H9 (cell line): Measurements from ENCODE around the gene CTLA4. TPM values are rescaled to one million over a fixed set of nuclear protein-coding genes. Genes with fewer than 3 reads are reported as not detected.

Source experiments
- DNase-seq: peaks from one replicate; pipeline ENCODE4 v3.0.0-alpha.2; 2017
- H2AFZ ChIP-seq: one replicate; pipeline ENCODE4 v1.6.1; 2013; ENCODE audit warnings: mild to moderate bottlenecking, low read length, control low read depth, moderate library complexity
- H2AK5ac ChIP-seq: 2 replicates; pipeline ENCODE4 v1.6.1; 2013; ENCODE audit warnings: low read length, control low read depth, mixed read lengths; ENCODE audit not compliant: insufficient read length
- H2BK120ac ChIP-seq: one replicate; pipeline ENCODE4 v1.6.1; 2013; ENCODE audit warnings: low read depth, mild to moderate bottlenecking, low read length, control low read depth, inconsistent platforms; ENCODE audit not compliant: poor library complexity, severe bottlenecking
- H2BK12ac ChIP-seq: 2 replicates; pipeline ENCODE4 v1.6.1; 2013; ENCODE audit warnings: low read length, control low read depth, mixed read lengths, low read depth; ENCODE audit not compliant: insufficient read length
- H2BK15ac ChIP-seq: 2 replicates; pipeline ENCODE4 v1.6.1; 2013; ENCODE audit warnings: low read depth, low read length, control low read depth
- H2BK20ac ChIP-seq: one replicate; pipeline ENCODE4 v1.6.1; 2013; ENCODE audit warnings: low read depth, mild to moderate bottlenecking, low read length, control low read depth, inconsistent platforms; ENCODE audit not compliant: poor library complexity, severe bottlenecking
- H2BK5ac ChIP-seq: 2 replicates; pipeline ENCODE4 v1.6.1; 2013; ENCODE audit warnings: low read length, control low read depth, mixed read lengths; ENCODE audit not compliant: insufficient read length
- H3K14ac ChIP-seq: 2 replicates; pipeline ENCODE4 v1.6.1; 2013; ENCODE audit warnings: low read length, control low read depth; ENCODE audit not compliant: insufficient read depth
- H3K18ac ChIP-seq: 2 replicates; pipeline ENCODE4 v1.6.1; 2013; ENCODE audit warnings: low read depth, mild to moderate bottlenecking, mixed read lengths, low read length, control low read depth; ENCODE audit not compliant: insufficient read length
- H3K23ac ChIP-seq: 2 replicates; pipeline ENCODE4 v1.6.1; 2013; ENCODE audit warnings: low read length, control low read depth, mixed read lengths, low read depth; ENCODE audit not compliant: insufficient read length
- H3K23me2 ChIP-seq: 2 replicates; pipeline ENCODE4 v1.6.1; 2013; ENCODE audit warnings: low read depth, mild to moderate bottlenecking, mixed read lengths, low read length, control low read depth; ENCODE audit not compliant: insufficient read length, poor library complexity, severe bottlenecking
- H3K27ac ChIP-seq: 2 replicates; pipeline ENCODE4 v1.5.1; 2013; ENCODE audit warnings: low read length, control low read depth, mixed read lengths, low read depth; ENCODE audit not compliant: insufficient read length
- H3K27me3 ChIP-seq: 2 replicates; pipeline ENCODE4 v1.6.1; 2013; ENCODE audit warnings: low read length, control low read depth, inconsistent platforms; ENCODE audit not compliant: insufficient read depth
- H3K4ac ChIP-seq: 2 replicates; pipeline ENCODE4 v1.6.1; 2013; ENCODE audit warnings: low read depth, mild to moderate bottlenecking, control low read depth, inconsistent platforms, low read length, moderate library complexity
- H3K4me1 ChIP-seq: 2 replicates; pipeline ENCODE4 v1.6.1; 2013; ENCODE audit warnings: low read length, control low read depth, inconsistent platforms; ENCODE audit not compliant: insufficient read depth
- H3K4me2 ChIP-seq: 2 replicates; pipeline ENCODE4 v1.6.1; 2013; ENCODE audit warnings: low read length, control low read depth, mixed read lengths; ENCODE audit not compliant: insufficient read length, insufficient read depth
- H3K56ac ChIP-seq: 2 replicates; pipeline ENCODE4 v1.6.1; 2013; ENCODE audit warnings: low read depth, mild to moderate bottlenecking, mixed read lengths, low read length, control low read depth; ENCODE audit not compliant: insufficient read length
- H3K79me1 ChIP-seq: 2 replicates; pipeline ENCODE4 v1.6.1; 2013; ENCODE audit warnings: low read depth, mild to moderate bottlenecking, moderate library complexity, low read length, control low read depth, inconsistent platforms; ENCODE audit not compliant: insufficient read depth, poor library complexity, severe bottlenecking
- H3K79me2 ChIP-seq: 2 replicates; pipeline ENCODE4 v1.6.1; 2013; ENCODE audit warnings: low read length, control low read depth, inconsistent platforms; ENCODE audit not compliant: insufficient read depth
- H3K9ac ChIP-seq: 2 replicates; pipeline ENCODE4 v1.6.1; 2013; ENCODE audit warnings: low read length, control low read depth, mixed read lengths; ENCODE audit not compliant: insufficient read length; ENCODE audit errors: extremely low read depth
- H3K9me3 ChIP-seq: one replicate; pipeline ENCODE4 v1.6.1; 2013; ENCODE audit warnings: low read depth, low read length, inconsistent platforms; ENCODE audit not compliant: control insufficient read depth
- H3T11ph ChIP-seq: one replicate; pipeline ENCODE4 v1.6.1; 2013; ENCODE audit warnings: mild to moderate bottlenecking, low read length, control low read depth, inconsistent platforms
- H4K20me1 ChIP-seq: one replicate; pipeline ENCODE4 v1.6.1; 2013; ENCODE audit not compliant: control insufficient read depth, insufficient read length, insufficient read depth
- H4K5ac ChIP-seq: 2 replicates; pipeline ENCODE4 v1.6.1; 2013; ENCODE audit warnings: low read depth, mild to moderate bottlenecking, mixed read lengths, low read length, control low read depth; ENCODE audit not compliant: insufficient read length
- H4K8ac ChIP-seq: replicated peaks from 2 replicates; pipeline ENCODE4 v1.6.1; 2013; ENCODE audit warnings: low read length, control low read depth, mixed read lengths, low read depth; ENCODE audit not compliant: insufficient read length
- H4K91ac ChIP-seq: 2 replicates; pipeline ENCODE4 v1.6.1; 2013; ENCODE audit warnings: low read depth, mild to moderate bottlenecking, moderate library complexity, mixed read lengths, low read length, control low read depth; ENCODE audit not compliant: insufficient read length
- H3K27ac Mint-ChIP-seq, 3 experiments: 2 replicates in 2 of 3; 3 replicates in 1 of 3; pipeline ENCODE4 v1.8.0; 2020 to 2021; ENCODE audit warnings: mixed read lengths in 3 of 3, mild to moderate bottlenecking in 1 of 3, moderate library complexity in 1 of 3
- H3K27me3 Mint-ChIP-seq: 2 replicates; pipeline ENCODE4 v1.8.0; 2021; ENCODE audit warnings: low read depth, mild to moderate bottlenecking, moderate library complexity, mixed read lengths
- H3K36me3 Mint-ChIP-seq, 3 experiments: 2 replicates in 2 of 3; 3 replicates in 1 of 3; pipeline ENCODE4 v1.8.0; 2020 to 2021; ENCODE audit warnings: low read depth in 3 of 3, mixed read lengths in 3 of 3; ENCODE audit not compliant: insufficient read depth in 1 of 3
- H3K4me1 Mint-ChIP-seq, 2 experiments: 2 replicates each; pipeline ENCODE4 v1.8.0; 2020; ENCODE audit warnings: mixed read lengths in 2 of 2
- H3K4me3 Mint-ChIP-seq, 2 experiments: 2 replicates in 1 of 2; 3 replicates in 1 of 2; pipeline ENCODE4 v1.8.0; 2020 to 2021; ENCODE audit warnings: mild to moderate bottlenecking in 2 of 2, mixed read lengths in 2 of 2, moderate library complexity in 1 of 2
- H3K9me3 Mint-ChIP-seq, 2 experiments: 2 replicates in 1 of 2; 3 replicates in 1 of 2; pipeline ENCODE4 v1.8.0; 2020; ENCODE audit warnings: mild to moderate bottlenecking in 2 of 2, mixed read lengths in 2 of 2, moderate library complexity in 1 of 2
- WGBS: extraction: QIAGEN DNeasy Blood & Tissue Kit; methylation state at CpG from one replicate; pipeline ENCODE4 v1.1.7; 2013; ENCODE audit warnings: missing lambda C conversion rate, low lambda C conversion rate, mixed read lengths; ENCODE audit not compliant: insufficient read length; ENCODE audit errors: extremely low coverage; 5-methylcytosine and 5-hydroxymethylcytosine counted together
- total RNA-seq: library from RNA; stranded (reverse); gene quantifications from 2 replicates; pipeline ENCODE4 v1.2.1, GENCODE V29; 2021
- TF ChIP-seq, protein P1 (sequence below): fragments of 200-600 bp; sonication (generic); conservative IDR thresholded peaks from 3 replicates; pipeline ENCODE4 v1.8.0; 2021; ENCODE audit warnings: antibody characterized with exemption, mild to moderate bottlenecking

Gene CTLA4
- total RNA-seq, 1 experiment from 2014 or later, result not detected

DNA sequence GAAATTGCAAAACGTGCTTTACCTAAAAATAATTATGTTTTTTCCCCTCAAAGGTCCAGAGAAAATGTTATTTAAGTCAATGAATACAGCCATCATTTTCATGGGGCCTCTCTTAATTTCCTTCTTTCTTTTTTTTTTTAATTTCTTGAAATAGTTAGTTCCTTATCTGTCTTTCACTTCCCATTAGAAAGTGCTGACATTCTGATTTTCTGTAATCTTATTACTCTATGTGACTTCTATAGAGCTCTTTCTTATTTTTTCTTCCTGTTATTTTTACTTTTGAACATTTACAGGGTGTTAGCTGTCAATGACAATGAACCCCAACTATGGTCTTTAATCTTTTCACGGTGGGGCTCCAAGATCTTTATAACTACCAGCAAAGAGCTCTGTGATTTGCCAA is 30.0 kb downstream of the CTLA4 start:
- Histone ChIP-seq H3K9ac (no peak overlapping the region), H4K91ac (no peak overlapping the region), H4K5ac (no peak overlapping the region), H2BK15ac (no peak overlapping the region), H4K20me1 (no peaks in the 10 kb centered on the region), H2BK120ac (no peak overlapping the region), H3K4ac (no peak overlapping the region), H3K27ac (no peak overlapping the region), H3T11ph (no peak overlapping the region), H3K14ac (no peak overlapping the region), H3K4me1 (no peaks in the 10 kb centered on the region), H3K9me3 (no peaks in the 10 kb centered on the region), H3K79me2 (no peaks in the 10 kb centered on the region), H2BK20ac (no peak overlapping the region), H3K27me3 (no peaks in the 10 kb centered on the region), H3K4me2 (no peak overlapping the region), H3K23me2 (no peaks in the 10 kb centered on the region), H3K23ac (no peak overlapping the region), H2BK5ac (no peak overlapping the region), H3K56ac (no peak overlapping the region), H3K18ac (no peak overlapping the region), H3K79me1 (no peaks in the 10 kb centered on the region), H2AFZ (no peak overlapping the region), H4K8ac (no peak overlapping the region), H2AK5ac (no peak overlapping the region), H2BK12ac (no peak overlapping the region)
- Mint-ChIP-seq H3K9me3 (peaks cover 13 to 15% of the 10 kb centered on the region in 2 experiments; a peak in 4 of 5 replicates), H3K36me3 (peaks cover 0 to 10% (median 0%) of the 10 kb centered on the region in 3 experiments; a peak in 3 of 7 replicates), H3K27ac (no peak overlapping the region), H3K27me3 (no peaks in the 10 kb centered on the region; the same call in 1 of the 2 replicates), H3K4me3 (no peak overlapping the region), H3K4me1 (no peaks in the 10 kb centered on the region)
- TF ChIP-seq, protein P1, sequence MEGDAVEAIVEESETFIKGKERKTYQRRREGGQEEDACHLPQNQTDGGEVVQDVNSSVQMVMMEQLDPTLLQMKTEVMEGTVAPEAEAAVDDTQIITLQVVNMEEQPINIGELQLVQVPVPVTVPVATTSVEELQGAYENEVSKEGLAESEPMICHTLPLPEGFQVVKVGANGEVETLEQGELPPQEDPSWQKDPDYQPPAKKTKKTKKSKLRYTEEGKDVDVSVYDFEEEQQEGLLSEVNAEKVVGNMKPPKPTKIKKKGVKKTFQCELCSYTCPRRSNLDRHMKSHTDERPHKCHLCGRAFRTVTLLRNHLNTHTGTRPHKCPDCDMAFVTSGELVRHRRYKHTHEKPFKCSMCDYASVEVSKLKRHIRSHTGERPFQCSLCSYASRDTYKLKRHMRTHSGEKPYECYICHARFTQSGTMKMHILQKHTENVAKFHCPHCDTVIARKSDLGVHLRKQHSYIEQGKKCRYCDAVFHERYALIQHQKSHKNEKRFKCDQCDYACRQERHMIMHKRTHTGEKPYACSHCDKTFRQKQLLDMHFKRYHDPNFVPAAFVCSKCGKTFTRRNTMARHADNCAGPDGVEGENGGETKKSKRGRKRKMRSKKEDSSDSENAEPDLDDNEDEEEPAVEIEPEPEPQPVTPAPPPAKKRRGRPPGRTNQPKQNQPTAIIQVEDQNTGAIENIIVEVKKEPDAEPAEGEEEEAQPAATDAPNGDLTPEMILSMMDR, result no peak
- DNase-seq, result no peak
- no CpG with 5 or more reads among the region's 2 CpGs for WGBS
